Suppressor macrophage treated with lipopolysaccharide for 4 hours (primary cell): ENCODE data around the gene RSRC2.
"Not testable (repeated sequence)": the region's sequence is repeated elsewhere in the genome, so short reads cannot be mapped to it uniquely, and the experiment has no call there.

Source experiments
- DNase-seq: peaks from one replicate; pipeline ENCODE4 v3.0.0-alpha.2; 2020

RSRC2 gene

GRCh38 chr12:122516544-122517361 is 10.0 kb downstream of the RSRC2 start:
- DNase-seq: no peak

- DNase-seq: no peak
These were observed 11.5 kb downstream of the RSRC2 start for GRCh38 chr12:122515275-122515674.

- no peak for DNase-seq
These were observed 13.1 kb downstream of the RSRC2 start for GRCh38 chr12:122513660-122514059.

- not testable (repeated sequence) for DNase-seq
These were observed 13.7 kb downstream of the RSRC2 start for GRCh38 chr12:122513028-122513427.

GRCh38 chr12:122508163-122508562 is 18.6 kb downstream of the RSRC2 start:
- no peak for DNase-seq

- no peak for DNase-seq
These were observed 20.3 kb downstream of the RSRC2 start for GRCh38 chr12:122506393-122506938.

- peak; percentile 10 for DNase-seq
These were observed 21.2 kb downstream of the RSRC2 start for GRCh38 chr12:122505419-122506051.

GRCh38 chr12:122503783-122504590 is 22.7 kb downstream of the RSRC2 start:
- no peak for DNase-seq

- no peak for DNase-seq
These were observed 23.5 kb downstream of the RSRC2 start for GRCh38 chr12:122503147-122503751.

- DNase-seq: peak; percentile 81
These were observed 25.2 kb downstream of the RSRC2 start for GRCh38 chr12:122501489-122501989.

- DNase-seq: peak; percentile 99
These were observed 25.8 kb downstream of the RSRC2 start, which contains the start of gene ZCCHC8 for GRCh38 chr12:122500685-122501488. TSS of gene ZCCHC8 (minus strand) at chr12:122500932. CDS start at chr12:122500840, 92 bp downstream.

- DNase-seq: peak; percentile 51
These were observed 26.6 kb downstream of the RSRC2 start for GRCh38 chr12:122499991-122500684.

- DNase-seq: no peak
These were observed 31.5 kb downstream of the RSRC2 start for GRCh38 chr12:122495258-122495657.

GRCh38 chr12:122493222-122493621 is 33.5 kb downstream of the RSRC2 start:
- not testable (repeated sequence) for DNase-seq

- no peak for DNase-seq
These were observed 34.7 kb downstream of the RSRC2 start for GRCh38 chr12:122491991-122492390.

- DNase-seq: no peak
These were observed 37.7 kb downstream of the RSRC2 start for GRCh38 chr12:122489038-122489437.

- not testable (repeated sequence) for DNase-seq
These were observed 38.9 kb downstream of the RSRC2 start for GRCh38 chr12:122487807-122488206.

- no peak for DNase-seq
These were observed 39.8 kb downstream of the RSRC2 start for GRCh38 chr12:122486805-122487426.

GRCh38 chr12:122486360-122486759 is 40.4 kb downstream of the RSRC2 start:
- not testable (repeated sequence) for DNase-seq

- DNase-seq: not testable (repeated sequence)
These were observed 42.4 kb downstream of the RSRC2 start for GRCh38 chr12:122484385-122484784.
